ENCODE results near the gene EPB41L2. TPM values are rescaled to one million over a fixed set of nuclear protein-coding genes. Genes with fewer than 3 reads are reported as not detected.

Gene EPB41L2
- total RNA-seq, 1 experiment from 2014 or later: 91.7 TPM

- Histone ChIP-seq H3K4me3 (ENCODE audit: low read depth, low read length) (no peak overlapping the region), H3K9me3 (no peaks in the 10 kb centered on the region), H3K36me3 (ENCODE audit: control insufficient read depth, insufficient read depth, low read length) (no peaks in the 10 kb centered on the region), H3K27me3 (replicated peaks; ENCODE audit: control insufficient read depth, insufficient read depth, low read length) (no peaks in the 10 kb centered on the region), H3K4me1 (peaks cover 57% of the 10 kb centered on the region)
- peaks cover 34% of the 10 kb centered on the region for H3K4me1 Mint-ChIP-seq (ENCODE audit: low read depth, unreplicated experiment)
- no peak for DNase-seq
- no peaks in the 10 kb centered on the region for H3K9me3 Mint-ChIP-seq (ENCODE audit: unreplicated experiment)
- H3K4me3 Mint-ChIP-seq (ENCODE audit: unreplicated experiment): no peak overlapping the region
- no TSS peak for BruUV-seq (replicated peaks)
- H3K36me3 Mint-ChIP-seq (ENCODE audit: insufficient read depth, unreplicated experiment): no peaks in the 10 kb centered on the region
- H3K27me3 Mint-ChIP-seq (ENCODE audit: insufficient read depth, unreplicated experiment): no peaks in the 10 kb centered on the region
- H3K27ac Mint-ChIP-seq (ENCODE audit: unreplicated experiment): peak overlapping the region; percentile 61
- ChIA-PET CTCF (no interaction called here), POLR2A (no interaction called here)
- intact Hi-C loops (cut with micrococcal nuclease; ENCODE audit: unreplicated experiment): loop anchor here (5.0 kb wide), 2 partner anchors 48 to 127 kb away; partner anchors contain the start of gene EPB41L2
- TF ChIP-seq CTCF (IDR thresholded peaks at IDR 0.05; ENCODE audit: insufficient read depth in 1 of 2, low read depth in 1 of 2, low read length in 1 of 2, severe bottlenecking in 1 of 2, unreplicated experiment in 1 of 2): no peak
Observed at GRCh38 chr6:130934848-130935585, 128.0 kb downstream of the EPB41L2 start.

- TF ChIP-seq CTCF (IDR thresholded peaks at IDR 0.05; ENCODE audit: insufficient read depth in 1 of 2, low read depth in 1 of 2, low read length in 1 of 2, severe bottlenecking in 1 of 2, unreplicated experiment in 1 of 2): no peak
- no peaks in the 10 kb centered on the region for H3K9me3 Mint-ChIP-seq (ENCODE audit: unreplicated experiment)
- Histone ChIP-seq H3K36me3 (ENCODE audit: control insufficient read depth, insufficient read depth, low read length) (no peaks in the 10 kb centered on the region), H3K9me3 (no peaks in the 10 kb centered on the region), H3K27me3 (replicated peaks; ENCODE audit: control insufficient read depth, insufficient read depth, low read length) (no peaks in the 10 kb centered on the region), H3K4me3 (ENCODE audit: low read depth, low read length) (peak overlapping the region; percentile 13), H3K4me1 (peaks cover 57% of the 10 kb centered on the region)
- H3K4me1 Mint-ChIP-seq (ENCODE audit: low read depth, unreplicated experiment): peaks cover 34% of the 10 kb centered on the region
- H3K27me3 Mint-ChIP-seq (ENCODE audit: insufficient read depth, unreplicated experiment): no peaks in the 10 kb centered on the region
- intact Hi-C loops (cut with micrococcal nuclease; ENCODE audit: unreplicated experiment): loop anchor here (5.0 kb wide), 2 partner anchors 46 to 129 kb away; partner anchors contain the start of gene EPB41L2
- ChIA-PET POLR2A (interaction anchor here (0.6 kb wide), 1 partner anchor 51 kb away, joined by 3 read pairs; no protein-coding TSS in a partner anchor), CTCF (no interaction called here)
- H3K27ac Mint-ChIP-seq (ENCODE audit: unreplicated experiment): peak overlapping the region; percentile 63
- peak overlapping the region; percentile 72 for H3K4me3 Mint-ChIP-seq (ENCODE audit: unreplicated experiment)
- peak; percentile 48 to 67 for DNase-seq
- no peaks in the 10 kb centered on the region for H3K36me3 Mint-ChIP-seq (ENCODE audit: insufficient read depth, unreplicated experiment)
- no TSS peak for BruUV-seq (replicated peaks)
Observed at GRCh38 chr6:130933712-130934200, 129.3 kb downstream of the EPB41L2 start.

GRCh38 chr6:130932921-130933320 is 130.1 kb downstream of the EPB41L2 start:
- BruUV-seq (replicated peaks): no TSS peak
- Histone ChIP-seq H3K4me1 (peaks cover 53% of the 10 kb centered on the region), H3K9me3 (no peaks in the 10 kb centered on the region), H3K27me3 (replicated peaks; ENCODE audit: control insufficient read depth, insufficient read depth, low read length) (no peaks in the 10 kb centered on the region), H3K36me3 (ENCODE audit: control insufficient read depth, insufficient read depth, low read length) (no peaks in the 10 kb centered on the region), H3K4me3 (ENCODE audit: low read depth, low read length) (no peak overlapping the region)
- DNase-seq: no peak
- ChIA-PET CTCF (no interaction called here), POLR2A (no interaction called here)
- Mint-ChIP-seq H3K27ac (ENCODE audit: unreplicated experiment) (peak overlapping the region; percentile 88), H3K4me3 (ENCODE audit: unreplicated experiment) (peak overlapping the region; percentile 52), H3K36me3 (ENCODE audit: insufficient read depth, unreplicated experiment) (no peaks in the 10 kb centered on the region), H3K9me3 (ENCODE audit: unreplicated experiment) (no peaks in the 10 kb centered on the region), H3K4me1 (ENCODE audit: low read depth, unreplicated experiment) (peaks cover 34% of the 10 kb centered on the region), H3K27me3 (ENCODE audit: insufficient read depth, unreplicated experiment) (no peaks in the 10 kb centered on the region)
- TF ChIP-seq CTCF (IDR thresholded peaks at IDR 0.05; ENCODE audit: insufficient read depth in 1 of 2, low read depth in 1 of 2, low read length in 1 of 2, severe bottlenecking in 1 of 2, unreplicated experiment in 1 of 2): no peak
- intact Hi-C loops (cut with micrococcal nuclease; ENCODE audit: unreplicated experiment): loop anchor here (5.0 kb wide), 2 partner anchors 46 to 129 kb away; partner anchors contain the start of gene EPB41L2

Measured in Caco-2 (cell line).